CD4-positive, alpha-beta memory T cell (primary cell): ENCODE measurements around the gene UQCRH. TPM values are rescaled to one million over a fixed set of nuclear protein-coding genes. Genes with fewer than 3 reads are reported as not detected.
"Not testable (repeated sequence)": the region's sequence is repeated elsewhere in the genome, so short reads cannot be mapped to it uniquely, and the experiment has no call there.

Source experiments
- CTCF ChIA-PET: fragments of 350-600 bp; sonication (Branson Sonifier 250); formaldehyde crosslinking; loops from one replicate; lab custom pipeline; 2021; ENCODE audit warnings: inconsistent platforms; ENCODE audit not compliant: partially characterized antibody; lab: Charles Lee
- POLR2A ChIA-PET: fragments of 350-600 bp; sonication (Branson Sonifier 250); formaldehyde crosslinking; loops from one replicate; lab custom pipeline; 2021; ENCODE audit not compliant: partially characterized antibody; lab: Charles Lee
- DNase-seq, 5 donors: peaks; one replicate each; pipeline versions ENCODE4 v3.0.0 to v3.0.0-alpha.2; 2020 to 2022; ENCODE audit warnings: mixed read lengths in 1 of 5
- H3K27ac ChIP-seq: one replicate; pipeline ENCODE4 v1.7.0; 2013; ENCODE audit warnings: low read depth, low read length
- H3K27me3 ChIP-seq: 2 replicates; pipeline ENCODE4 v1.7.0; 2013; ENCODE audit warnings: mild to moderate bottlenecking, low read length, moderate library complexity; ENCODE audit not compliant: insufficient read depth
- H3K36me3 ChIP-seq: 2 replicates; pipeline ENCODE4 v1.7.0; 2013; ENCODE audit warnings: mild to moderate bottlenecking, low read length, moderate library complexity; ENCODE audit not compliant: insufficient read depth
- H3K4me1 ChIP-seq: 2 replicates; pipeline ENCODE4 v1.7.0; 2013; ENCODE audit warnings: mild to moderate bottlenecking, low read length, moderate library complexity; ENCODE audit not compliant: insufficient read depth
- H3K4me3 ChIP-seq, 2 donors: one replicate each; pipeline ENCODE4 v1.7.0; 2013; ENCODE audit warnings: low read length in 2 of 2, mild to moderate bottlenecking in 1 of 2
- H3K9me3 ChIP-seq, 2 donors: one replicate each; pipeline ENCODE4 v1.7.0; 2013; ENCODE audit warnings: low read length in 2 of 2, control low read depth in 1 of 2; ENCODE audit not compliant: control insufficient read depth in 1 of 2
- H3K27ac Mint-ChIP-seq, 7 donors: one replicate each; pipeline ENCODE4 v1.8.0; 2020 to 2021; ENCODE audit warnings: mixed read lengths in 7 of 7, mild to moderate bottlenecking in 6 of 7, inconsistent platforms in 3 of 7, moderate library complexity in 3 of 7
- H3K27me3 Mint-ChIP-seq, 2 donors: one replicate each; pipeline ENCODE4 v1.8.0; 2020 to 2021; ENCODE audit warnings: mixed read lengths in 2 of 2
- H3K36me3 Mint-ChIP-seq, 2 donors: one replicate each; pipeline ENCODE4 v1.8.0; 2020 to 2021; ENCODE audit warnings: mixed read lengths in 2 of 2, inconsistent platforms in 1 of 2, mild to moderate bottlenecking in 1 of 2
- H3K4me1 Mint-ChIP-seq, 4 donors: one replicate each; pipeline ENCODE4 v1.8.0; 2020 to 2021; ENCODE audit warnings: mixed read lengths in 4 of 4, mild to moderate bottlenecking in 1 of 4
- H3K4me3 Mint-ChIP-seq, 8 donors: one replicate each; pipeline ENCODE4 v1.8.0; 2020 to 2021; ENCODE audit warnings: mixed read lengths in 8 of 8, mild to moderate bottlenecking in 7 of 8, moderate library complexity in 6 of 8, inconsistent platforms in 3 of 8
- H3K9me3 Mint-ChIP-seq, 8 donors: one replicate each; pipeline ENCODE4 v1.8.0; 2020 to 2021; ENCODE audit warnings: mixed read lengths in 8 of 8, mild to moderate bottlenecking in 5 of 8, inconsistent platforms in 3 of 8, moderate library complexity in 1 of 8
- intact Hi-C: fragments of 100-400 bp; cut with micrococcal nuclease; formaldehyde crosslinking; loops from one replicate; pipeline ENCODE4 v1.15.1; 2023
- polyA plus RNA-seq, 2 donors: library from polyadenylated mRNA; unstranded; fragments of 300-500 nt; fragmentation: Illumina TruSeq; gene quantifications; one replicate each; pipeline ENCODE4 v1.2.3, GENCODE V29; 2021
- total RNA-seq, 2 experiments: library from RNA; stranded (reverse); gene quantifications; one replicate each; pipeline ENCODE4 v1.2.3, GENCODE V29; 2021

The UQCRH gene
- total and polyA plus RNA-seq, 4 experiments from 2014 or later, result 123 to 272 (median 189) TPM

- CTCF ChIA-PET, result interaction anchor here (1.0 kb wide), 1 partner anchor 28 kb away, joined by 5 read pairs; no protein-coding TSS in a partner anchor
- Mint-ChIP-seq H3K27ac (peak overlapping the region in 1 of 7 donors; percentile 77), H3K36me3 (peaks cover 9 to 11% of the 10 kb centered on the region in 2 donors)
- H3K4me3 ChIP-seq, H3K4me1 Mint-ChIP-seq, H3K27ac ChIP-seq, H3K9me3 ChIP-seq, intact Hi-C loops, H3K9me3 Mint-ChIP-seq, POLR2A ChIA-PET, H3K4me1 ChIP-seq, H3K36me3 ChIP-seq, H3K27me3 ChIP-seq, H3K27me3 Mint-ChIP-seq, DNase-seq, H3K4me3 Mint-ChIP-seq: not testable (repeated sequence)
Measured at GRCh38 chr1:46319960-46320914, 16.7 kb downstream of the UQCRH start.

- H3K27me3 ChIP-seq, intact Hi-C loops, H3K9me3 ChIP-seq, H3K27me3 Mint-ChIP-seq, H3K9me3 Mint-ChIP-seq, H3K4me3 Mint-ChIP-seq, DNase-seq, CTCF ChIA-PET, H3K36me3 Mint-ChIP-seq, H3K27ac ChIP-seq, H3K4me3 ChIP-seq, H3K4me1 Mint-ChIP-seq, H3K36me3 ChIP-seq, POLR2A ChIA-PET, H3K4me1 ChIP-seq: not testable (repeated sequence)
- peak overlapping the region in 2 of 7 donors; percentile 59 to 72 for H3K27ac Mint-ChIP-seq
Measured at GRCh38 chr1:46322191-46322590, 18.7 kb downstream of the UQCRH start.

GRCh38 chr1:46325285-46326076 lies 22.0 kb downstream of the UQCRH start:
- POLR2A ChIA-PET, H3K9me3 ChIP-seq, H3K27me3 Mint-ChIP-seq, H3K4me1 ChIP-seq, H3K27ac ChIP-seq, H3K4me1 Mint-ChIP-seq, H3K4me3 Mint-ChIP-seq, DNase-seq, H3K9me3 Mint-ChIP-seq, H3K27ac Mint-ChIP-seq, CTCF ChIA-PET, H3K36me3 Mint-ChIP-seq, H3K36me3 ChIP-seq, intact Hi-C loops, H3K4me3 ChIP-seq, H3K27me3 ChIP-seq: not testable (repeated sequence)

GRCh38 chr1:46328182-46328581 lies 24.7 kb downstream of the UQCRH start:
- H3K9me3 Mint-ChIP-seq, H3K4me3 ChIP-seq, H3K4me1 ChIP-seq, H3K27ac Mint-ChIP-seq, H3K36me3 Mint-ChIP-seq, H3K9me3 ChIP-seq, H3K27ac ChIP-seq, intact Hi-C loops, H3K4me1 Mint-ChIP-seq, H3K4me3 Mint-ChIP-seq, DNase-seq, H3K27me3 ChIP-seq, H3K27me3 Mint-ChIP-seq, CTCF ChIA-PET, H3K36me3 ChIP-seq: not testable (repeated sequence)
- POLR2A ChIA-PET, result interaction anchor here (0.7 kb wide), 1 partner anchor 140 kb away, joined by 4 read pairs; no protein-coding TSS in a partner anchor

GRCh38 chr1:46329807-46330206 lies 26.3 kb downstream of the UQCRH start:
- H3K4me1 Mint-ChIP-seq, POLR2A ChIA-PET, H3K27me3 Mint-ChIP-seq, intact Hi-C loops, H3K36me3 Mint-ChIP-seq, H3K4me1 ChIP-seq, H3K27me3 ChIP-seq, H3K4me3 ChIP-seq, DNase-seq, H3K4me3 Mint-ChIP-seq, H3K9me3 Mint-ChIP-seq, H3K9me3 ChIP-seq, H3K27ac ChIP-seq, H3K36me3 ChIP-seq, H3K27ac Mint-ChIP-seq: not testable (repeated sequence)
- CTCF ChIA-PET, result interaction anchor here (1.5 kb wide), 1 partner anchor 18 kb away, joined by 4 read pairs; no protein-coding TSS in a partner anchor

- H3K4me1 Mint-ChIP-seq, H3K4me1 ChIP-seq, H3K27me3 ChIP-seq, H3K4me3 ChIP-seq, CTCF ChIA-PET, intact Hi-C loops, H3K36me3 Mint-ChIP-seq, H3K27ac ChIP-seq, H3K9me3 ChIP-seq, H3K36me3 ChIP-seq, POLR2A ChIA-PET, H3K27ac Mint-ChIP-seq, H3K9me3 Mint-ChIP-seq, DNase-seq, H3K27me3 Mint-ChIP-seq, H3K4me3 Mint-ChIP-seq: not testable (repeated sequence)
Measured at GRCh38 chr1:46330381-46330780, 26.9 kb downstream of the UQCRH start.

GRCh38 chr1:46331786-46332540 lies 28.5 kb downstream of the UQCRH start:
- H3K4me1 Mint-ChIP-seq, H3K27ac ChIP-seq, H3K36me3 Mint-ChIP-seq, H3K4me1 ChIP-seq, CTCF ChIA-PET, H3K36me3 ChIP-seq, H3K9me3 ChIP-seq, H3K4me3 ChIP-seq, H3K4me3 Mint-ChIP-seq, H3K27me3 ChIP-seq, H3K9me3 Mint-ChIP-seq, H3K27ac Mint-ChIP-seq, DNase-seq, intact Hi-C loops, H3K27me3 Mint-ChIP-seq, POLR2A ChIA-PET: not testable (repeated sequence)
